Frontal cortex (tissue), 4 donors: ENCODE data around the gene LBX1. TPM values are rescaled to one million over a fixed set of nuclear protein-coding genes. Genes with fewer than 3 reads are reported as not detected.

ENCODE experiments used
- DNase-seq, 2 donors: peaks; one replicate each; pipeline ENCODE4 v3.0.0; 2012; ENCODE audit warnings: low spot score in 2 of 2
- FAIRE-seq: peaks from 2 replicates; lab custom pipeline; 2012; peaks lifted over from hg19 to GRCh38; lab: Jason Lieb, UNC
- total RNA-seq: library from RNA; depleted of rRNA; stranded (reverse); fragments of >200 nt; gene quantifications from one replicate; pipeline ENCODE4 v1.2.3, GENCODE V29; 2014
- donor health status: control.
- donor health status: control.
- donor health status: control.

Gene LBX1
- total RNA-seq: not detected

GRCh38 chr10:101229266-101230182, at the start of gene LBX1:
LBX1 (minus strand) TSS chr10:101229463; CDS start chr10:101228815, 648 bp downstream.
- peak in 1 of 2 donors; percentile 45 for DNase-seq
- no peak for FAIRE-seq

- FAIRE-seq (no peak), DNase-seq (no peak)
These were observed 44.5 kb upstream of the LBX1 start for GRCh38 chr10:101273741-101274140.

GRCh38 chr10:101273330-101273729, 44.1 kb upstream of the LBX1 start:
- FAIRE-seq (no peak), DNase-seq (no peak)

GRCh38 chr10:101272229-101272868, 43.1 kb upstream of the LBX1 start:
- FAIRE-seq (no peak), DNase-seq (peak in 1 of 2 donors; percentile 77)

GRCh38 chr10:101270763-101271162, 41.5 kb upstream of the LBX1 start:
- no peak for FAIRE-seq
- DNase-seq: no peak

GRCh38 chr10:101267776-101268175, 38.5 kb upstream of the LBX1 start:
- no peak for DNase-seq

GRCh38 chr10:101267290-101267680, 38.0 kb upstream of the LBX1 start:
- DNase-seq (no peak), FAIRE-seq (no peak)

More at GRCh38 chr10:101267776-101268175, 38.5 kb upstream of the LBX1 start:
- no peak for FAIRE-seq

GRCh38 chr10:101266381-101267289, 37.4 kb upstream of the LBX1 start:
- FAIRE-seq (no peak), DNase-seq (no peak)

- FAIRE-seq (no peak), DNase-seq (no peak)
These were observed 34.0 kb upstream of the LBX1 start for GRCh38 chr10:101263150-101263752.

GRCh38 chr10:101262147-101262546, 32.9 kb upstream of the LBX1 start:
- no peak for FAIRE-seq

GRCh38 chr10:101261702-101262101, 32.4 kb upstream of the LBX1 start:
- FAIRE-seq: no peak
- DNase-seq: no peak

More at GRCh38 chr10:101262147-101262546, 32.9 kb upstream of the LBX1 start:
- DNase-seq: no peak

GRCh38 chr10:101260764-101261481, 31.7 kb upstream of the LBX1 start:
- DNase-seq: no peak

GRCh38 chr10:101258179-101258885, 29.1 kb upstream of the LBX1 start:
- no peak for DNase-seq
- FAIRE-seq: no peak

More at GRCh38 chr10:101260764-101261481, 31.7 kb upstream of the LBX1 start:
- FAIRE-seq: no peak

- FAIRE-seq (no peak), DNase-seq (no peak)
These were observed 28.2 kb upstream of the LBX1 start for GRCh38 chr10:101257491-101257890.

GRCh38 chr10:101257084-101257483, 27.8 kb upstream of the LBX1 start:
- DNase-seq: no peak

GRCh38 chr10:101256387-101256786, 27.1 kb upstream of the LBX1 start:
- no peak for FAIRE-seq
- DNase-seq: no peak

More at GRCh38 chr10:101257084-101257483, 27.8 kb upstream of the LBX1 start:
- FAIRE-seq: no peak

- FAIRE-seq (no peak), DNase-seq (no peak)
These were observed 20.9 kb upstream of the LBX1 start for GRCh38 chr10:101250136-101250535.

- no peak for DNase-seq
These were observed 19.9 kb upstream of the LBX1 start for GRCh38 chr10:101249171-101249581.

More at GRCh38 chr10:101249171-101249581, 19.9 kb upstream of the LBX1 start:
- FAIRE-seq: no peak
